NCI-H1694 treated with DMSO at 0.1 percent for 48 hours (cell line): ENCODE measurements around the gene HYAL4.
A peak's percentile ranks its signal among the peaks of the same experiment; 100 is the strongest.
"Not testable (repeated sequence)": the region's sequence is repeated elsewhere in the genome, so short reads cannot be mapped to it uniquely, and the experiment has no call there.

ENCODE experiments used
- DNase-seq: peaks from one replicate; lab custom pipeline; 2025; lab: John Stamatoyannopoulos, UW

Gene HYAL4

GRCh38 chr7:123847868-123848267 lies 2.9 kb downstream of the HYAL4 start:
- DNase-seq, result no peak

GRCh38 chr7:123849855-123850254 lies 4.9 kb downstream of the HYAL4 start:
- DNase-seq, result no peak

- DNase-seq, result not testable (repeated sequence)
Observed at GRCh38 chr7:123851404-123851803, 6.4 kb downstream of the HYAL4 start.

- not testable (repeated sequence) for DNase-seq
Observed at GRCh38 chr7:123854291-123854690, 9.3 kb downstream of the HYAL4 start.

- not testable (repeated sequence) for DNase-seq
Observed at GRCh38 chr7:123856428-123856827, 11.5 kb downstream of the HYAL4 start.

- no peak for DNase-seq
Observed at GRCh38 chr7:123860848-123861247, 15.9 kb downstream of the HYAL4 start.

- DNase-seq, result no peak
Observed at GRCh38 chr7:123862775-123863174, 17.8 kb downstream of the HYAL4 start.

- no peak for DNase-seq
Observed at GRCh38 chr7:123863461-123863860, 18.5 kb downstream of the HYAL4 start.

GRCh38 chr7:123864012-123864411 lies 19.0 kb downstream of the HYAL4 start:
- no peak for DNase-seq

- DNase-seq, result no peak
Observed at GRCh38 chr7:123864436-123864835, 19.5 kb downstream of the HYAL4 start.

GRCh38 chr7:123864966-123865365 lies 20.0 kb downstream of the HYAL4 start:
- DNase-seq, result no peak

GRCh38 chr7:123865517-123866117 lies 20.6 kb downstream of the HYAL4 start:
- DNase-seq, result peak; percentile 35

GRCh38 chr7:123867225-123867624 lies 22.3 kb downstream of the HYAL4 start:
- no peak for DNase-seq

GRCh38 chr7:123871998-123872867 lies 27.3 kb downstream of the HYAL4 start:
- DNase-seq, result peak; percentile 23

GRCh38 chr7:123872908-123873307 lies 27.9 kb downstream of the HYAL4 start:
- no peak for DNase-seq

GRCh38 chr7:123876557-123877256 lies 31.7 kb downstream of the HYAL4 start:
- DNase-seq, result no peak

- no peak for DNase-seq
Observed at GRCh38 chr7:123879628-123880027, 34.7 kb downstream of the HYAL4 start.

GRCh38 chr7:123881300-123881699 lies 36.3 kb downstream of the HYAL4 start:
- no peak for DNase-seq

GRCh38 chr7:123883154-123883553 lies 38.2 kb downstream of the HYAL4 start:
- no peak for DNase-seq

GRCh38 chr7:123888192-123888591 lies 43.2 kb downstream of the HYAL4 start:
- DNase-seq, result no peak

GRCh38 chr7:123894753-123895152 lies 49.8 kb downstream of the HYAL4 start:
- not testable (repeated sequence) for DNase-seq

GRCh38 chr7:123901101-123901500 lies 56.1 kb downstream of the HYAL4 start:
- no peak for DNase-seq

GRCh38 chr7:123905714-123906113 lies 60.7 kb downstream of the HYAL4 start:
- no peak for DNase-seq
